GM12865 (cell line): ENCODE data around the gene UFC1.

Experiments used
- DNase-seq: peaks from one replicate; pipeline ENCODE4 v3.0.0; 2010; ENCODE audit warnings: low read depth
- H3K4me3 ChIP-seq: 2 replicates; pipeline ENCODE4 v1.5.1; 2011; ENCODE audit warnings: mild to moderate bottlenecking, low read depth, low read length, control low read depth
- CTCF ChIP-seq: IDR thresholded peaks from 2 replicates; pipeline ENCODE4 v1.5.1; 2011; ENCODE audit warnings: low read length, control low read depth, low read depth, inconsistent platforms; ENCODE audit not compliant: insufficient read depth; ENCODE audit errors: missing control alignments

The UFC1 gene

GRCh38 chr1:161185282-161185682 lies 31.5 kb downstream of the UFC1 start:
- peak; percentile 97 for DNase-seq
- H3K4me3 ChIP-seq, result peak overlapping the region; percentile 63
- TF ChIP-seq CTCF, result no peak

GRCh38 chr1:161185732-161186311 lies 32.0 kb downstream of the UFC1 start:
- peak overlapping the region; percentile 45 for H3K4me3 ChIP-seq
- DNase-seq, result peak; percentile 70
- TF ChIP-seq CTCF, result no peak

- no peak overlapping the region for H3K4me3 ChIP-seq
- no peak for DNase-seq
- TF ChIP-seq CTCF, result no peak
These were observed 33.5 kb downstream of the UFC1 start for GRCh38 chr1:161187311-161187710.

GRCh38 chr1:161188381-161188780 lies 34.6 kb downstream of the UFC1 start:
- no peak overlapping the region for H3K4me3 ChIP-seq
- TF ChIP-seq CTCF, result no peak
- DNase-seq, result no peak

GRCh38 chr1:161189036-161189435 lies 35.3 kb downstream of the UFC1 start:
- H3K4me3 ChIP-seq, result no peak overlapping the region
- no peak for TF ChIP-seq CTCF
- DNase-seq, result no peak

- no peak for TF ChIP-seq CTCF
- no peak for DNase-seq
These were observed 37.3 kb downstream of the UFC1 start for GRCh38 chr1:161190962-161191521.

GRCh38 chr1:161191971-161192370 lies 38.2 kb downstream of the UFC1 start:
- TF ChIP-seq CTCF, result no peak
- DNase-seq, result no peak
- H3K4me3 ChIP-seq, result no peak overlapping the region

More at GRCh38 chr1:161190962-161191521, 37.3 kb downstream of the UFC1 start:
- H3K4me3 ChIP-seq, result no peak overlapping the region
